Peyer's patch (tissue), 4 donors: ENCODE data around the gene TCF3.

Experiments
- CTCF ChIP-seq, 6 experiments: fragments of 450-650 bp in 4 of 6; fragments of 200-600 bp in 2 of 6; sonication (generic) in 1 of 6; IDR thresholded peaks; one replicate each; pipeline ENCODE4 v1.5.1; 2017 to 2019; ENCODE audit warnings: antibody characterized with exemption in 6 of 6, mild to moderate bottlenecking in 3 of 6, moderate library complexity in 1 of 6
- POLR2A ChIP-seq, 2 donors: fragments of 450-650 bp; IDR thresholded peaks; one replicate each; pipeline ENCODE4 v1.5.1; 2017; ENCODE audit warnings: antibody characterized with exemption in 2 of 2, mild to moderate bottlenecking in 2 of 2, moderate library complexity in 2 of 2

- TF ChIP-seq CTCF (IDR thresholded peaks at IDR 0.05) = no peak
- TF ChIP-seq POLR2A (IDR thresholded peaks at IDR 0.05) = no peak
Measured at GRCh38 chr19:1676351-1677266, 24.2 kb upstream of the TCF3 start.
